Activated CD8-positive, alpha-beta memory T cell treated with anti-CD3 and anti-CD28 coated beads, Interleukin-2, amount 50 U/mL, for 24 hours (primary cell): Measurements from ENCODE around the gene DNASE2.
A peak's percentile ranks its signal among the peaks of the same experiment; 100 is the strongest.
"Not testable (repeated sequence)": the region's sequence is repeated elsewhere in the genome, so short reads cannot be mapped to it uniquely, and the experiment has no call there.

Experiments used
- DNase-seq: peaks from one replicate; pipeline ENCODE4 v3.0.0-alpha.2; 2020; ENCODE audit errors: extremely low read depth

Gene DNASE2, protein sequence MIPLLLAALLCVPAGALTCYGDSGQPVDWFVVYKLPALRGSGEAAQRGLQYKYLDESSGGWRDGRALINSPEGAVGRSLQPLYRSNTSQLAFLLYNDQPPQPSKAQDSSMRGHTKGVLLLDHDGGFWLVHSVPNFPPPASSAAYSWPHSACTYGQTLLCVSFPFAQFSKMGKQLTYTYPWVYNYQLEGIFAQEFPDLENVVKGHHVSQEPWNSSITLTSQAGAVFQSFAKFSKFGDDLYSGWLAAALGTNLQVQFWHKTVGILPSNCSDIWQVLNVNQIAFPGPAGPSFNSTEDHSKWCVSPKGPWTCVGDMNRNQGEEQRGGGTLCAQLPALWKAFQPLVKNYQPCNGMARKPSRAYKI

DNA sequence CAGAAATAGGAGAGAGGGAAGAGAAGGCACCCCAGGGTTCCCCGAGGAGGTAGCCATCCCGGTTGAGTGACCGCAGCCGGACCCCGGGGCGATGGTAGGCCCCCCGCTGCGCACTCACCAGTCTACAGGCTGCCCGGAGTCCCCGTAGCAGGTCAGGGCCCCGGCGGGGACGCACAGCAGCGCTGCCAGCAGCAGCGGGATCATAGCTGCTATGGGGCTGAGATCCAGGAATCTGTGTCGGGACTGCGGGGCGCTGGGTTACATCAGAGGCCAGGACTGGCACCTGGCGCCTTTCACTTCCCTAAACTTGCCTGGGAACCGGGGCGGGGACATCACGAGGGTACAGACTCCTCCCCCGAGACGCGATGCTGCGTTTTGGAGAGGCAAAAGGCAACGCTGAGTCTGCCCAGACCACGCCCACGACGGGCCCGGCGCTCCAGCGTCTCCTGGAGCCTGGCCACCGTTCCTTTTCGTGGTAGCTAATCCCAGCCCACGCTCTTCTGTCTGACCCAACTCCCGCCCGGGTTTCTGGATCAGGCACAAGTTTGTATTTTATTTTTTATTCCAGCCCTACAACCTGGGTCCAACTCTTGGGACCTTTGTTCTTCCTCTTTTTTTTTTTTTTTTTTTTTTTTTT lies at the start of gene DNASE2:
Gene DNASE2 (minus strand): TSS at position 278 of the 637 bp plus-strand sequence. CDS start 74 bp downstream, at position 204.
- DNase-seq, result peak; percentile 83

DNA sequence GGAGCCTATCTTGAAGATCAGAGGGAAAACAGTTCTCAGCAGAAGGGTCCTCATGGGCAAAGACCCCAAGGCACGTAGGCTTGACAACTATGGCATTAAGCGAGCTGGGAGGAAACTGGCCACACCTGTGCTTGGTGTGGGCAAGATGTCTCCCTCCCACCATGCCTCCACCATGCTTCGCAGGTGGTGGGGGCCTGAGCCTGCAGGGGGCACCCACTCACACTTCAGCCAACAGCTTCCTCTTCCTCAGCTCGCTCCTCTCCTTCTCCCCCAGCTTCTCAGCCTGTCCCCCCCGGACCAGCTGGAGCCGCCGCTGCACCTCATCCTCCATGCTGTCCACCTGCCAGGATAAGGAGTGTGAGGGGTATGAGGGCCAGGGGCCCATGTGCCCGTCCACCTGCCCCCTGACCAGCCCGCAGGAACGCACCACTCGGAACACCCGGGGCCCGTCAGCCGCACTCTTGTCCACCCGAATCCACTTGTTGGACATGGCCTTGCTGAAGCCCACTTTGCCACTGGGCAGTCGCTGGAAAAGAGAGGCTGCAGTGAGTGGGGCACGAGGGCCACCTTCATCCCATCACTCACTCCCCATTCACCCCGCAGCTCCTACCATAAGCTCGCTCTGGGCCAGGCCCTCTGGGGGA lies 48.9 kb upstream of the DNASE2 start:
- DNase-seq, result no peak

GRCh38 chr19:12924621-12925310 lies 43.5 kb upstream of the DNASE2 start:
- DNase-seq, result no peak

DNA sequence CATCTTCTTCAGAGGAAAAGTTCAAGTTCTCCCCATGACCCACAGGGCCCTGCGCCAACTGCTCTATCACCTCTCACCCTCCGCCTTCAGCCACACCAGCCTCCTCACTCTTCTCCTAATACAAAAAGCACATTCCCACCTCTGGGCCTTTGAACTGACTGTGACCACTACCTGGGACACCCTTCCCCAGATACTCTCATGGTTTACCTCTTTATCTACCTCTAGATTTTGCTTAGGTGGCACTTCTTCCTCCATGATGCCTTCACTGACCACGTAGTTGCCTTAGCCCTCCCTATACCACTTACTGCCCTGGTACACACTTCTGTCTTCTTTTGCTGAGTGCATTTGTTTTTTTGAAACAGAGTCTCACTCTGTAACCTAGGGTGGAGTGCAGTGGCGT lies 41.7 kb upstream of the DNASE2 start:
- no peak for DNase-seq

DNA sequence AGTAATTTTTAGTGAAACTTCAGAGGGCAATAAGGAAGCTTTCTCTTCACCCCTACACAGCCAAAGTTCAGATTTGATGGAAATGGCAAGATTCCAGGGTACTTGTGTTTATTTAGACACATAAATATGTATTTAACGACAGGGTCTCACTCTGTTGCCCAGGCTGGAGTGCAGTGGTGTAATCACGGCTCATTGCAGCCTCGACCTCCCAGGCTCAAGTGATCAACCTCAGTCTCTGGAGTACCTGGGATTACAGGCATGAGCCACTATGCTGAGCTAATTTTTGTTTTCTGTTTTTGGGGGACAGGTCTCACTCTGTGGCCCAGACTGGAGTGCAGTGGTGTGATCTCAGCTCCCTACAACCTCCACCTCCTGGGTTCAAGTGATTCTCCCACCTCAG lies 39.8 kb upstream of the DNASE2 start:
- no peak for DNase-seq

DNA sequence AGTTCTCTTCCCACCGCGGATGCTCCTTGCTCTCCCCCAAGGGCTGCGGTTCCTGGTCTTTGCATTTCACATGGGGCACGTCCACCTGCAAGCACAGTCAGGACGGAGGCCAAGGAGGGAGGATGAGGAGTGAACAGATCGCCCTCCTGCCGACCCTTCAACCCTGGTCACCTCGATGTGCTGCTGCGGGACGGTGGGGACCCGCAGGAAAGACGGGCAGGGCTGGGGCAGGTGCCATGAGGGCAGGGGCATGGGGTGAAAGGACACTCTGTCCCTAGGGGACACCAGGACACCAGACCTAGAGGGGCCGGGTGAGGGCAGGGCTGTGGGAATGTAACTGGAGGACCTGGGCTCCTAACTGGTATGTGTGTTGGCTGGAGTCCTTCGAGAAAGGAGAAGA lies 37.0 kb upstream of the DNASE2 start:
- no peak for DNase-seq

DNA sequence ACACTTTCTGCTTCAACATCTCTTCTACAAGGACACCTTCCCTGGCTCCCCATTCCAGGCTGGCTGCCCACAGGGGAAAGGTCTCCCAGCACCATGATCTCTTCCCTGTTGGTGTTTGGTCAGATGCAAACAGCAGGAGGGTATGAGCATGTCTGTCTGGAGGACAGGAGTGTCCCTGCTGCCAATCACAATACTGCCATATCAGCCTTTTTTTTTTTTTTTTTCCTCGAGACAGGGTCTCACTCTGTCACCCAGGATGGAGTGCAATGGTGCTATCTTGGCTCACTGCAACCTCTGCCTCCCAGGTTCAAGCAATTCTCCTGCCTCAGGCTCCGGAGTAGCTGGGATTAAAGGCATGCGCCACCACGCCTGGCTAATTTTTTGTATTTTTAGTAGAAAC lies 34.6 kb upstream of the DNASE2 start:
- DNase-seq, result not testable (repeated sequence)

DNA sequence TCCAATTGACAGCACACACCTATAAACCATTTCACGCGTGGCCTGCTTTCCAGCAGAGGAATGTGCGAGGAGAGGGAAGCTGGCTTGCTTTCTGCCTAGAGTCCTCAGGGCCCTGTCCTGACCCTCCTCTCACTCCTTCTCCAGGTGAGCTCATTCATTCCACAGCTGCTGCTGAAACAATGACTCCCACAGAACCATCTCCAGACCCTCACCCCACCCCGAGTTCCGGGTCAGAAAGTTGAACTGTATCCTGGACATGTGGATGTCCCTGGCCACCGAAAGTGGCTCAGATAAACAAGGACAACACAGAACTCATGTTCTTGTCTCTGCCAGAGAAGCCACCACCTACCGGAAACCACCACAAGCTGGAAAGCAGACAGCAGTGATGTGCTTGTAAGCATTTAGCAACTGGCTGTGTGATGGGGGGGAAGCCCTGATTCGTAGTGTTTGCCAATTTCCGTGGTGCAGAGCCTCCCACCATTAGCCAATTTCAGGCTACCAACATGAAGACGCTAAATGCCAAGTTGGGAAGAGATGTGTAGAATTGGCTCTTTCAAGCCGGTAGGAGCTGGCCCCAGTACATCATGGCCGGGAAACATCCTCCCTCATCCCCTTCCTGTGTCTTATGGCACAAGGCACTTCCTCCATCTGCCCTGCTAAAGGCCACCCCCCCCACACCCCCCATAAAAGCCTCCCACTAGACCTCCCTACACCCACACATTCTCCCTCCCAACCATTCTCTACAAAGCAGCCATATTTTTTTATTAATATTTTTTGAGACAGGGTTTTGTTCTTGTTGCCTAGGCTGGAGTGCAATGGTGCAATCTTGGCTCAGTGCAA lies 32.8 kb upstream of the DNASE2 start:
- DNase-seq, result no peak

GRCh38 chr19:12913011-12913561 lies 31.8 kb upstream of the DNASE2 start:
- no peak for DNase-seq

DNA sequence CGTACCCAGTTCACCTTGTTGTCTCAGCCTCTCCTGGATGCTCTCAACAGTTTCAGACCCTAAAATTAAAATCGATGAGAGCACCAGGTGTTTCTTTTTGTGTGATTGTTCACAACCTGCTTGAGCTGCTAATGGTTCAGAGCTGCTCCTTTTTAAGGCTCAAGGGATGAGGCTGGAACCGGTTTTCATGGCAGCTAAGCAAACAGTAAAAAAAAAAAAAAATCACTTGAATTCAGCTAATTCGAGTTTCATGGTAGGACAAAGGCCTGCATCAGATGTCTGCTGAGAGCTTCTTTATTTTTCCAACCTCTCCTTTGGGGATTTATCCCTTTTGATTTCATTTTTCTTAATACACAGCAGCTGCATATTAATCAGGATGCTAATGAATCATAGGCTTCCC lies 31.3 kb upstream of the DNASE2 start:
- DNase-seq, result no peak

DNA sequence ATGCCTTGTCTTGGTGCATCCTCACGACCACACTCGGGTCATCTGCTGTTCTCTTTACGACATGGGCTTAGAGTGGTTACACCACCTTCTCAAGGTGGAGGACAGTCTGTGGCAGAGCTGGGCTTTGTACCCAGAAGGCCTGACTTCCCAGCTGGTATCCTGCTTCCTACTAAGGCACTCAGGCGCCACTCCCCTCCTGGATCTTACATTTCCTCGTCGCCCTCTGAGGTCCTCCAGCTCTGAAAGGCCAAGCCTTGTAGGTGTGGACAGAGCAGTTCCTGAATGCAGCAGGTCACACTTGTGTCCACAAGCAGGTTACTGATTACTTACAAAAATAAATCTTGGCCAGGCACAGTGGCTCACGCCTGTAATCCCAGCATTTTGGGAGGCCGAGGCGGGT lies 25.9 kb upstream of the DNASE2 start:
- no peak for DNase-seq

GRCh38 chr19:12899891-12900518 lies 18.8 kb upstream of the DNASE2 start:
- no peak for DNase-seq

DNA sequence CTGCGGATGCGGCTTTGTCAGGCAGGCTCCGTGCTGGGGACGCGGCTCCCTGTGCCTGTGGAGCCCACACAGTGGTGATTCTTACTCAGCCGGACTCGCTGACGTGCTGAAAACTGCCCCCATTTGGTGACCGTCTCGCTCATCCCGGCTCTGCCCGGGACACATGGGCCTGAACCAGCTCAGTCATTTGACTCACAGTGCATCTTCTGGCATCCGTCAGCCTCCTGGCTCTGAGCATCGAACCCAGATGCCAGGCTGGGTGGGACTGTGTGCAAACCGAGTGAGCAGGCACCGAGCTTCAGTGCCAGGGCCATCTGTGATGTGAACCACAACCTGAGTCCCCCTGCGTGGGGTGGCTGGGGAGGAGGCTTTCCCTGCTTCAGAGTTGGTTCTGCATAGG lies 15.2 kb upstream of the DNASE2 start:
- DNase-seq, result no peak

DNA sequence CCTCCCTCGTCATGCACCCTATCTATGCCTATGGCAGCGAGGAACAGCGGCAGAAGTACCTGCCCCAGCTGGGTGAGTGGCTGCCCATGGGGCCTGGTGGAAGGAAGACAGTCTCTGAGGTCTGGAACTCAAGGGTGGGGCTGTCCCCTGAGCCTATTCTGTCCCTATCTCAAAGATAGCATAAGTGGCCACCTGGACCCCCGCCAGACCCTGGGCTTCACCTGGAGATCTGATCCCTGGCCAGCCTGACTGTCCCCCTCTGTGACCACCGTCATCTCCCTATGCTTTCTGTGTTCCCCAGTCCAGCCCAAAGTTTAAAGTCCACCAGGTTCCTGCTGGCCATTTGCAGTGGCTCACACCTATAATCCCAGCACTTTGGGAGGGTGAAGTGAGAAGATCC lies 12.3 kb upstream of the DNASE2 start:
- DNase-seq, result no peak

DNA sequence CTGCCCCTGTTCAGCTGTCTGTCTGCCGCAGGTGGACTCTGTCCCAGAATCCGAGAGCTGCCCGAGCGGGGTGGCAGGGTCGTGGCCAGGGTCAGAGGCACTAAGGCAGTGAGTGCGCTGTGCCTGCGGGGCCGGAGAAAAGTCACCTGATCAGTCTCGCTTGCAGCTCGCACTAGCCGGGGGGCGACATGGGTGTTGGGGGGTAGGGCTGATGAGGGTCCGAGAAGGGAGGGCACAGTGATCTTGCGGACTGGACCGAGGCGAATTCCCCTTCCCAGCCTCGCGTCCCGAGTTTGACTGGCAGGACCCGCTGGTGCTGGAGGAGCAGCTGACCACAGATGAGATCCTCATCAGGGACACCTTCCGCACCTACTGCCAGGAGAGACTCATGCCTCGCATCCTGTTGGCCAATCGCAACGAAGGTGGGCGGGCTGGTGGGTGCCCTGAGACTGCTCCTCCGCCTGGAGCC lies 10.3 kb upstream of the DNASE2 start:
- no peak for DNase-seq

- peak; percentile 96 for DNase-seq
Observed at GRCh38 chr19:12890787-12891552, 9.7 kb upstream of the DNASE2 start, which contains the start of gene GCDH. GCDH (plus strand) TSS chr19:12891160; CDS start chr19:12891305, 145 bp downstream.

GRCh38 chr19:12890299-12890786 lies 9.1 kb upstream of the DNASE2 start:
- DNase-seq, result not testable (repeated sequence)

DNA sequence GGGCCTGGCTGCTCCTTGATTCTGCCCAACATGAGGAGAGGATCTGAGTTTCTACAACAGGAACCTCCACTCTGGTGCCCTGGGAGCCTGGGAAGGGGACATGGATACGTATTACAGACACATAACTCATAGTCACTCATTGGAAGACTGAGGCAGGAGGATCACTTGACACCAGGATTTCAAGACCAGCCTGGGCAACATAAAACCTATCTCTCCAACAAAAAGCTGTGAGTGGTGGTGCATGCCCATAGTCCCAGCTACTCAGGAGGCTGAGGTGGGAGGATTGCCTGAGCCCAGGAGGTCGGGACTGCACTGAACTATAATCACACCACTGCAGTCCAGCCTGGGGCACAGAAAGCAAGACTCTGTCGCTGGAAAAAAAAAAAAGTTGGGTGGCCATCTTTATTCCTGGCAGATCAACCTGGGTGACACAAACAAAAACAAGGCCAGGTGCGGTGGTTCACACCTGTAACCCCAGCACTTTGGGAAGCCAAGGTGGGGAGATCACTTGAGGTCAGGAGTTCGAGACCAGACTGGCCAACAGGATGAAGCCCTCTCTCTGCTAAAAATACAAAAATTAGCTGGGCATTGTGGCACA lies 6.9 kb upstream of the DNASE2 start:
- no peak for DNase-seq
